GM08714 (cell line): ENCODE measurements around the gene ITGB2.

ENCODE experiments used
- H3K4me3 ChIP-seq: fragments of 200-500 bp; sonication (Bioruptor generic); 2 replicates; pipeline ENCODE4 v1.5.1; 2014; ENCODE audit warnings: mild to moderate bottlenecking, low read length, inconsistent platforms
- ZNF274 ChIP-seq: IDR thresholded peaks from 2 replicates; pipeline ENCODE4 v1.6.1; 2012; ENCODE audit warnings: mild to moderate bottlenecking, low read depth, low read length

The ITGB2 gene

DNA sequence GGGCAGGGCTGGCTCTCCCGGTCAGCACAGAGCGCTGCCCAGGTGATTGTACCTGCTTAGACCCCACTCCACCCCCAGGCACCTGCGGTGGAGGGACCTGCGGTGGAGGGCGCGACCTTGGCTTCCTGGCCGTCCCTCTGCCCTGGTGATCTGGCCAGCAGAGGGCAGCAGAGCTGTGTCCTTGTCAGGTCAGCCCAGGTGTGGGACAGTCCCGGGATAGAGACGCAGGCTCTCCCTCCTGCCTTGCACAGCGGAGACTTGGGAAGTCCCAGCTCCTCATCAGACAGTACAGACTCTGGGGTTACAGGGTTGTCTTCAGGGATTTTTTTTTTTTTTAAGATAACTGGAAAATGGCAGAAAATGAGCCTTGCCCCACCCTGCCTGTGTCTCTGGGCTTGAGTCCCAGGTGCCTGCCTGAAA is 29.1 kb upstream of the ITGB2 start:
- no peak overlapping the region for H3K4me3 ChIP-seq
- no peak for TF ChIP-seq ZNF274

DNA sequence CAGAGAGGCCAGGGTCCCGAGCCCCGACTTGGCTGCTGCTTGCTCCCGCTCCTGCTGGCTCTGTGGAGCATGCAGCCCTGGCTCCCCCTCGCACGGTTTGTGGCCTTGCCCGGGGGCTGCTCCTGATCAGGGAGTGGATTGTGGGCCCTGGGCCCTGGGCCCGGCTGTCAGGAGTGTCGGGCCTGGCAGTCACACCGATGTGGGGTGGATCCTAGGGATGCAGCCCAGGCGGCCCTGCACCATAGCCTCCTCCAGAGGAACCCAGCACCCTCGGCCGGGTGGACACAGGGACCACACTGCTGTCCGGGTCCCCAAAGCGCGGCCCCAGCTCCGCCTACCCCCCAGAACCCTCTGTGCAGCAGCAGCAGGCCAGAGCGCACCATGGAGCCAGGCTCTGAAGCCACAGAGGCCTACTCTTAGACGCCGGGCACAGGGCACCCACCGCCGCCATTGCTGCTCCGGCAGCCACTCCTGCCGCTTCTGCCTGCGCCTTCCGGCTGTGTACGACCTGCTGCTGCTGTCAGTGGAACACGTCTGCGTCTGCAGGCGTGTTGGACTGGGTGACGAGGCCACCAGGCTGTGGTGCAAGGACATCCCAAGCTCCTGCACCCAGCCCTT is 28.6 kb upstream of the ITGB2 start:
- TF ChIP-seq ZNF274 = no peak

DNA sequence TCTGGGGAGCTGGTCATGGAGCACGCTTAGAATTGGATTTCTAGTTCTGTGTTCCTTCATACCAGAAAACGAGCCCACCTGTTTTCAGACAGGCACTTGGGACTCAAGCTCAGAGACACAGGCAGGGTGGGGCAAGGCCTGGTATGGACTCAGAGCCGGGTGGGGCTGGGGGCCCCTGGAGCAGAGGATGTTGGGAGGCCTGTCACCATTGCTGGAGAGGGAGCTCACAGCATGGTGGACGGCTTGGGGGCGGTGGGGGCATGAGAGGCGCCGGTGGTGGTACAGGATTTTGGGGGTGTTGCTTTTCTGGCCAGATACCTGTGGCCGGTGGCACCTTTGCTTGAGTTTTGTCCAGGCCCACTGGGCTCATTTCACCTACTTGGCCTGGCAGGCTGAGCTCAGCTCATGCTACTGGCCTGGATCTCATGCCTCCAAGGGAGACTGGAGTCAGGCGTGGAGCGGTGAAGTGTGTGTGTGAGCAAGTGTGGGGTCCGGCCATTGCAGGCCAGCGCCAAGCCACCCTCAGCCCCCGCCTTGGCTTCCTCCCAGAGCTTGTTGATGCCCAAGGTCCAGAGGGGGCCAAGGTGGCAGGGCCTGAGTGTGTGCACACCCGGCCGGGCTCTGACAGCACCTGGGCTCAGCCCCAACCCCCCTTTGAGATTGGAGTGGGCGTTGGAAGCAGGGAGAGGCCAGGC is 27.9 kb upstream of the ITGB2 start:
- no peak overlapping the region for H3K4me3 ChIP-seq
- no peak for TF ChIP-seq ZNF274

More for the DNA sequence above, 28.6 kb upstream of the ITGB2 start:
- H3K4me3 ChIP-seq = no peak overlapping the region

DNA sequence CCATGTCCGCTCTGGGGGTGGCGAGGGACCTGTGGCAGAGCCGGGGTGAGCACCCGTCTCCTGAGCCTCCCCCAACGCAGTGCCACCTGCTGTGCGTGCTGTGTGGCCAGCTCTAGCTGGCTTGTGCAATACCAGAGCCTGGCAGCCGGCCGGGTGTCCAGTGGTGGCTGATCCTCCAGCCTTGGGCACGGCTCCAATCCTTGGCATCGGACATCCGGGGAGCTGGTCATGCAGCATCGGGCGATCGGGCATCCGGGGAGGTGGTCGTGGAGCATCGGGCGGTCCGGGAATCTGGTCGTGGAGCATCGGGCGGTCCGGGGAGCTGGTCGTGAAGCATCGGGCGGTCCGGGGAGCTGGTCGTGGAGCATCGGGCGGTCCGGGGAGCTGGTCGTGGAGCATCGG is 27.2 kb upstream of the ITGB2 start:
- no peak overlapping the region for H3K4me3 ChIP-seq
- TF ChIP-seq ZNF274 = no peak

DNA sequence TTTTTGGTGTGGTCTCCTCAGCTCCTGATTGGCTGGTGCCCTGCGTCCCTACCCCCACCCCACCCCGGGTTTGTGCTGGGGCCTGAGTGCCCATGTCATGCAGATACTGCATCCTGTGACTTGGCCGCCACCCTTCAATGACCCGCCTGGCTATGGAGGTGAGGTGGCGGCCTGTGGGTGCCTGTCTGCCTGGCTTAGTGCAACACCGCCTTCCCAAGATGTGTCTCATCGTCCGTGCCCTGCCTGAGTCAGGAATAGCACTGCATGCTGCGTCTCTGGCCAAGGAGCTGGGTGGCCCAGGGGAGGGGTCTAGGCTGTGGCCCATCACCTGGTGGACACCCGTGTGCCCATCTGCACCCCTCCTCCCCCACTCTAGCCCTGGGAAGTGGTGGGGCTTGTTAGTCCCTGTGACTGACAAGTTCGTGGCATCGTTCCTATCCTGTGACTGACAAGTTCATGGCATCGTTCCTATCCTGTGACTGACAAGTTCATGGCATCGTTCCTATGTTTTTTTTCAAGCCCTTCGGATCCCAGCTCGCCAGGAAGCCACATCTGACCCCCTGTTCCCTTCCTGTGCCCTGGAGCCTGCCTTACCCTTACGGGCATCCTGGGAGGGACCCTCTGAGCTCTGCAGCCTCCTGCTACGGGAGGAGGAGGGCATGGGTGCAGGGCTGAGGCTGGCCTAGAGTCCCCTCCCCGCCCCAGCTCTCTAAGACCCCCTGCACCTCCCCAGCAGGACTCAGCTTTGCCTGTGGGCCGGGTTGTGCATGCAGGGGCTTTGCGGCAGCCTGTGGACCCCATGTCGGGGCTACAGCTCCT is 26.6 kb upstream of the ITGB2 start:
- no peak for TF ChIP-seq ZNF274
- no peak overlapping the region for H3K4me3 ChIP-seq

DNA sequence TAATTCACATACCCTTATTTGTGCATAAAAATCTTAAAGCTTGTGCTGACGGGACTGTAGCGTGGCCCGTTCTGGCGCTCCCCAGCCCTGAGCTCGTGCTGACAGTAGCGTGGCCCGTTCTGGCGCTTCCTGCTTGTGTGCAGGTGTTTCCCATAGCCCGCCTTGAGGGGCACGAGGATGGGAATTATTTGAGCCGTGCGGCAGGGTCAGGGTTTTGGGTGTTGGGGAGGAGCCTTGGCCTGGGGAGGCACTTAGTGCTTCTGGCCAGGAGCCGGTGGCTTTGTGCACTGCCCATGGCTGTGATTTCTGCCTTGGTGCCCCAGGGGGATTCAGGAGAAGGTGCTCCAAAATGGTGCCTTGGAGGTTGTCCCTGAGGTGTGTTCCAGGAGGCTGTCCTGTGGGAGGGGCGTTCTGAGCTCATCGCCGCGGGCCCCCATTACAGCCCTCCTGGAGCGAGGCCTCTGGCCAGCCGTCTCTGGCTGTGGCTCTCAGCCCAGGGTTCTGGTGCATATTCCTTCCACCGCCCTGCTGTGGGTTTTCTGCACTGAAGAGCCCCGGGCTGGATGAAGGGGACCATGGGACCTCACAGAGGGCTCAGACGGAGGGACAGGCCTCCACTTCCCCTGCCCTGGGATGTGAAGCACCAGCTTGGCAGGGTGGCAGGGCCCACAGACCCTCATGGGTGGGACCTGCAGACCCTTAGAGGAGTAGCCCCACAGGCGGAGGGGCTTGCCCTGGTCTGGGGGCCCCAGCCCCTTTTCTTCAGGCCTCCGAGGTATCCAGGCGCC is 25.7 kb upstream of the ITGB2 start:
- H3K4me3 ChIP-seq = no peak overlapping the region
- TF ChIP-seq ZNF274 = no peak

DNA sequence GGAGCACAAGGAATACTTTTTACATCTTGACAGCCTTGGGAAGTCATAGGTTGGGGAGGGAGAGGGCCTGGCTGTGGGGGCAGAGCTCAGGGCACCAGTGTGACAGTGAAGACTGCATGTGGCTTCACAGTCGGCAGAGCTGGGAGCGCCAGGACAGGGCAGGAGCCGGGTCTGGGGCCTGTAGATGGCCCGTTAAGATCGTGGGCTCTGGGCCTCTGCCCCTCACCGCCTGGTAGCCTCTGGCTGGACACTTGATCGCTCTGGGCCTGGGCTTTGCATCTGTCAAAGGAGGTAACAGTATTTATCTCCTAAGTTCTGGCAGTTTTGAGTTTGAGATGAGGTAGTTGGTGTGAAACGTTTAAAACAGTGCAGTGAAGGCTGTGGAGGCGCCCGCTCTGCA is 23.9 kb upstream of the ITGB2 start:
- no peak overlapping the region for H3K4me3 ChIP-seq
- no peak for TF ChIP-seq ZNF274

DNA sequence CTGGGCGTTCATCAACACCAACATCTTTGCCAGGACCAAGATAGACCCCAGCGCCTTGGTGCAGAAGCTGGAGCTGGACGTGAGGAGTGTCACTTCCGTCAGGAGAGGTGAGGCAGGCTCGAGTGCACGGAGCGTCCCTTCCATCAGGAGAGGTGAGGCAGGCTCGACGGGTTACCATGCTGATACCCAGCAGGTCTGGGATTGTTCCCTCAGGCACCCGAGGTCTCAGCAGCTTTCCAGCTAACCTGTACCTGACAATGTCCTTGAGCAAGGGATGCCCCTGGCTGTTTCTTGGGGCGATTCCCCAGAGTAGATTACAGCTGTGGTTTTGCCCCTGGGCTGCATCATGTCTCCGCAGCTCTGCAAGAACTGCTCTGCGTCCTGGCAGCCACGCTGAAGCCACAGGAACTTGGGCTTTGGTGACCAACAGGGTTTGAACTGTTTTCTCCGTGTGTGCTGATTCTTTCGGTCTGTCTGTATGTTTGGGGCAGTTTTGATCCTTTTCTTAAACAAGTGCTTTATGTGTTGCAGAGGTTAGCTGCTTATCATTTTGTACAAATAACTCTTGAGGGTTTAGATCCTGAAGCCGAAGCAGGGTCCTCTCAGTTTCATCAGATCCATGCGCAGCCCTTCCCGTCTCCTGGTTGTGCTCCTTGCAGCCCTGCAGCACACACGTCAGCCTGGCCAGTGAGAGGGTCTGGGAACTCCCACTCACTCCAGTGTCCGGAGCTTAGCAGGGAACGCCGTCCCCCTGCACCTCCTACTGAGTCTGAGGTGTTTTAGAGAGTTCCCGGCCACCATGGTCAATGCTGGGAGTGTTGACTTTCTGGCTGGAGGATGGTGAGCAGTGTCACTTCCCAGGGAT is 23.2 kb upstream of the ITGB2 start:
- no peak overlapping the region for H3K4me3 ChIP-seq
- no peak for TF ChIP-seq ZNF274

DNA sequence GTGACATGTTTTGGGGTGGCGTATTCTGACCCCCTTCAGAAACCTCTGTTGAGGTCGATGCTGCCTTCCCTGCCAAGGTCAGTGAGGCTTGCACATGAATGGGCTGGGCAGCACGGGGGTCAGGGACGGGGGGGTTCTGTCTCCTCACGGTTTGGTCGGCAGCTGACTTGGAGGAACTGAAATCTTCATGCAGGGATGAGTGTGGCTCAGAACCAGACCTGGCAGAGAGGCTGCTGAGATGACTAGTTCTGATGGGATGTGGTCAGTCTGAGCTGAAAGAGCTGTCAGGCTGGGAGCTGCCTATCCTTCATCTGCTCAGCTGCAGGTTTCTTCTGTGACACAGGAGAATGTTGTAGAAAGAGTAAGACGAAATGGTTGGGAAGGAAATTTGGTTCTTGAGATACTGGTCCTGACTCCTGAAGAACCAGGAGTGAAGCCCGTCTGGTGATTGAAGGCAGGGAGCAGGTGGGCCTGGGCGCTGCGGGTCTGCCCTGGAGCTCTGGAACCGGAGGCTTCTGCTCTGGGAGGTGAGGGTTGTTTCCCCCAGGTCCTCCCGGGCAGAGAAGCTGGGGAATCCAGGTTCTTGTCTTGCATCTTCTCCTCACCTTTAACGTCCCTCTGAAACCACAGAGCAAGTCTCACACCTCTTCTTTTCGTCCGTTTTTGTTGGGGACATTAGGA is 22.4 kb upstream of the ITGB2 start:
- no peak for TF ChIP-seq ZNF274
- H3K4me3 ChIP-seq = no peak overlapping the region

DNA sequence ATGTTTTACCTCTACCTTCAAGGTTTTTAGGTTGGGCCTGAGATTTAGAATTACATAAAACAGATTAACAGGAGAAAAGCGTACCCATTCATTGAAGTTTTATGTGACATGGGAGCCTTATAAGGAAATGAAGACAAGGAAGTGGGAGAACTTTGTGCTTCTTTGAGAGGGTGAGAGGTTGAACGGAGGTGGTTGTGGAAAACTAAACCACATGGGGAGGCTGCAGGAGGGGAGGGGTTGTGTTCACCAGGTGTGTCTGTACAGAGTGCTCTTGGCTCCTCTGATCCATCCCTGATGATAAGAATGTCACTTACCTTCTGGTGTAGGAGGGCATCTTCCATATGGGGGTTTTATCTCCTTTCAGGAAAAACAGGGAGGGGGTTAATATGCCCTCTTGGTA is 21.9 kb upstream of the ITGB2 start:
- H3K4me3 ChIP-seq = no peak overlapping the region

DNA sequence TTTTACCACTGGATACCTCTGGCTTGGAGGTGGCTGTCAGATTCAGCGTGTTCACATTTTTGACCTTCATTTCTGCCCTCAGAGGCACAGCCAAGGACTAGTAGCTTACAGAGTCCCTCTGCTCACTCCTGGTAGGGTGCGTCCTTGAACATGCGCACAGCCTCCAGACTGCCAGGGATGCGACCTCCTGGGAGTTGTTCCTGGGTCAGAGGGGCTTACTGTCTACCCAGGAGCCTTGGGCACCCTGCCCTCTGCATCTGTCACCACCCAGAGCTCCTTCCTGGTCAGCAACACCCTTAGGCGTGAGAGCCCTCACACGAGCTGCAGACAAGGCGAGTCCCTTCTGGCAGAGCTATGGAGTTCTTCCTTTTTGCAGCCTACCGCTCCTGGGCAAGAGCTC is 20.9 kb upstream of the ITGB2 start:
- peak overlapping the region; percentile 85; the same call in 1 of the 2 replicates for H3K4me3 ChIP-seq
- TF ChIP-seq ZNF274 = no peak

More for the DNA sequence above, 21.9 kb upstream of the ITGB2 start:
- TF ChIP-seq ZNF274 = no peak

DNA sequence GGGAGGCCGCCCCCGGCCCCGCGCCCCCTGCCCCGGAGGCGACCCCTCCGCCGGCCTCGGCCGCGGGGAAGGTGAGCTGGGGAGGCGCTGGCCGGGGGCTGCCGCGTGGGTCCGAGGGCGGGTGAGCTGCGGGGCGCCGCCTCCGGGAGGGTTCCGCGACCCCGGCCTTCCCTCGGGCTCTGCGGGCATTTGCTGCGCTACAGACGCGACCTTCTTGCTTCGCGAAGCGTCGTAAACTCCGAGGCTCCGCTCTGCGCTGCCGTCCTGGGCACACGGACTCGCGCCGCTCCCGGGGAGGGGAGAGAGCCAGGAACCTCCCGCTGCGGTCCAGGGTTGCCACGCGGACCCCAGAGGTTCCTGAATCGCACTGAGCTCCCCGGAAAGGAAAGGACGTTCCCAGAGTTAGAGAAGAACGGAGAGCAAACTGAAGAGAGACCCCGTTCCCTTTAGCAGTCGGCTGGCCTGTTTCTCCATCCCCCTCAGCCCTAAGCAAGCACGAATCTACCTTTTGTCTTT is 19.5 kb upstream of the ITGB2 start:
- H3K4me3 ChIP-seq = peak overlapping the region; percentile 85
- TF ChIP-seq ZNF274 = no peak
